ENCODE data around the gene PNPLA3.

Gene PNPLA3

DNA sequence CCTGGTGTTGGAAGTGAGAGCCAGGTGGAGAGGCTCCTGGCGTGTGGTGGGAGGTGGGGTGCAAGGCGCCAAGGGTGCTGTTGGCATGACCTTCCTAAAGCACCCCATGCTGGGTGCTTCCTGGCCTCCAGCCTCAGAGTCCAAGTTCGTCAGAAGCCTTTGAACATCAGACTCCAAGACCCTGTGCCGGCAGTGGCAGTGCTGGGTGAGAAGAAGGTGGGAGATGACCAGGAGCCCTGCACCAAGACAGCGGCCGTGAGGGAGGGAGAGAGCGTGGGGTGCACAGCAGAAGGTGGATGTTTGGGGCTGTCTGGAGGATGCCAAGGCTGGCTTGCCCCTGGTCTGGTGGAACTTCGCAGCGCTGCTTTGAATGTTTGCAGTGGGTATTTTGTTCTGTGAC lies 70.8 kb downstream of the PNPLA3 start:
- no peak for DNase-seq

DNA sequence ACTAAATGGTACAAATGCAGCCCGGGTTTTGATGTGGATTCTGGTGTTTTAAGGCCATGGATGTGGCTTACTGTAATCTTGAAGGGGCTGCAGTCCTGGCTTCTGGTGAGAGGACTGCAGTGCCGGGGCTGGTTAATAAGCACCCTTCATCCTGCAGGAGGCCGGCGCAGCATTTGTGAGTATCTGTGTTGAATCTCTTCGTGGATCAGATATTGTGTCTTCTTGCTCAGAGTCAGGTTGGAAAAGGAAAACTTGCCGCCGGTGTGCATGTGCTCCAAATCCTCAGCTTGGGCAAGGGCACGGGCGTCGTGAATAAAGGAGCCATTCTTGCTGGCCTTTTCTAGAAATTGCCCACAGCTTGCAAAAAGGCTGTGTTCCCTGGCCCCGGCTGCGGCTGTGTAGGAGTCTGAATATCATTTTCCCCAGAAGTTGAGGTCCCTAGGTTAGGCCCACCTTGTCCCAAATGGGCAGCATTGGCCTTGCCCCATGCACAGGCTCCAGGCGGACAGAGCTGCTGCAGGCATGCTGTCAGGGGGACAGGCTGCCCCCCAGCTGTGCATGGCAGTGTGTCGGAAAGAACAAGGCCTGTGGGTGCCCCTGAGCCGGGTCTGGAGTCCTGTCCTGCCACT lies 71.6 kb downstream of the PNPLA3 start:
- no peak for DNase-seq

DNA sequence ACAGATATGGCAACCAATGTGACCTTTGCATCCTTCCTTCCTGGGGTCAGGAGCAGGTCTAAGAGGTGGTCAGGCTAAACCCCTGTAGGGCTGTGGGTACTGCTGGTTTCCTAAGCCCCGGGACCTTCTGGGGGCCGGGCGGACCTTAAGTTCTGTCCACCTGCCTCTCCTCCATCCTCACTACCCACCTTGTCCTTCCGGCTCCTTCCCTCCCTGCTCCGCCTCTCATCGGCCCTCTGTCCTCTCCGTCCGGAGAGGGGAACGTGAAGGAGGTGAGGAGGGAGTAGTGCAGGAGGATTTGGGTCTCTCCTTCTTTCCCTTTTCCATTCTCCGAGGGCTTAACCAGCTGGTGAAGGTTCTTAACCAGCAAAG lies 72.2 kb downstream of the PNPLA3 start:
- no peak for DNase-seq

DNA sequence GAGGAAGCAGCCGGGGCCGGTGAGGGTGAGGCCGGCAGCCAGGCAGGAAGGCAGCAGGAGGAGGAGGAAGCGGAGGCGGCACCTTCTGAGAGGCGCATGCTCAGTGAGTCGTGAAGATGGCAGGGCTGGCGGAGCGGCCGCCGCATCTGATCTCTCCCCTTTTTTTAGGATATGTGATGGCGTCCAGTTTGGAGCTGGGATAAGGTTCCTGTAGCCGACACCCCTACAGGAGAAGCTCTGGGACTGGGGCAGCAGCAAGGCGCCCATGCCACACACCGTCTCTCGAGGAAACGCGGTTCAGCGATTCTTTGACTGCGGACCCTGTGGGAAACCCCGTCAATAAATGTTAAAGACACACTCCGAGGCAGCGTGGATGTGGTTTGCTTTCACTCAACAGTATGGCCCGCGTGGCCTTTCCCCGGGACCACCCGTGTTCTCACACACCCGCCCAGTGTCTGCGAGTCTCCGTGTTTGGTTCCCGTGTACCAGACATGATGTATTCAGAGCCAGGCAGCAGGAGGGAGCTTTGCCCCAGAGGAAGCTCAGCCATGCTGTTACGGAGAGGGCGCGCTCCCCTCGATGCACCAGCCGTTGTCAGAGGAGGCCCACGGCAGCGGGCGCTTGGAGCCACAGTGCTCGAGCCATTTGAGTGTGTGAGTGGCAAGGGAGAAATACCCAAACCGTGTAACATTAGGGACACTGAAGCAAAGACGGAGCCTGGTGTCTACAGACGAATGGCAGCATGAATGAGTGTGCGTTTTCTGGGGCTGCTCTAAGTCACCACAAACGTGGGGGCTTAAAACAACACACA lies 72.8 kb downstream of the PNPLA3 start:
- no peak for DNase-seq

DNA sequence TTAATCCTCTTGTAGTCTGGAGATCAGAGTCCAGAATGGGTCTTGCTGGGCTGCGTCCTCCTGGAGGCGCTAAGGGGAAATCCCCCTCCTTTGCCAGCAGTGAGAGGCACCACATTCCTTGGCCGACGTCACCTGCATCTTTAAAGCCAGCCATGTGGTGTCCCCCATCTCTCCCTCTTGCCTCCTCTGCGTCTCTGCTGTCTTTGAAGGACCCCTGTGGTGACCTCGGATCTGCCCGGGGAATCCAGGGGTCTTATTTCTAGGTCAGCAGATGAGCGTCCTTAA lies 73.3 kb downstream of the PNPLA3 start:
- no peak for DNase-seq

All from GF-D8 (cell line).